WTC11 (cell line): ENCODE data around the gene S1PR1.

ENCODE experiments used
- CREB1 ChIP-seq: sonication (generic); formaldehyde crosslinking; IDR thresholded peaks from 2 replicates; pipeline ENCODE4 v1.8.0; 2023; ENCODE audit warnings: mild to moderate bottlenecking, missing genetic modification reagents
- CTCF ChIP-seq: fragments of 200-600 bp; IDR thresholded peaks from 2 replicates; pipeline ENCODE4 v1.8.0; 2022; ENCODE audit warnings: antibody characterized with exemption
- IRF1 ChIP-seq: sonication (generic); formaldehyde crosslinking; IDR thresholded peaks from 2 replicates; pipeline ENCODE4 v1.8.0; 2023; ENCODE audit warnings: missing genetic modification reagents
- RORB ChIP-seq: fragments of 250-450 bp; sonication (Bioruptor Pico); IDR thresholded peaks from 2 replicates; pipeline ENCODE4 v1.9.0; 2021; ENCODE audit warnings: mild to moderate bottlenecking
- SMAD3 ChIP-seq: sonication (generic); formaldehyde crosslinking; IDR thresholded peaks from 2 replicates; pipeline ENCODE4 v1.8.0; 2022; ENCODE audit warnings: missing genetic modification reagents, mild to moderate bottlenecking, borderline replicate concordance
- TEAD4 ChIP-seq: sonication (generic); formaldehyde crosslinking; IDR thresholded peaks from 2 replicates; pipeline ENCODE4 v1.8.0; 2022; ENCODE audit warnings: mild to moderate bottlenecking, missing genetic modification reagents
- TP53 ChIP-seq: sonication (generic); formaldehyde crosslinking; IDR thresholded peaks from 2 replicates; pipeline ENCODE4 v1.8.1; 2023; ENCODE audit warnings: mild to moderate bottlenecking, missing genetic modification reagents
- ZNF138 ChIP-seq: sonication (generic); formaldehyde crosslinking; conservative IDR thresholded peaks from 2 replicates; pipeline ENCODE4 v1.8.1; 2022; ENCODE audit warnings: mild to moderate bottlenecking, moderate library complexity, missing genetic modification reagents
- ZNF232 ChIP-seq: sonication (generic); formaldehyde crosslinking; IDR thresholded peaks from 2 replicates; pipeline ENCODE4 v1.8.0; 2022; ENCODE audit warnings: mild to moderate bottlenecking, missing genetic modification reagents
- TF ChIP-seq, protein P1 (sequence below): sonication (generic); formaldehyde crosslinking; conservative IDR thresholded peaks from 2 replicates; pipeline ENCODE4 v1.8.1; 2022; ENCODE audit warnings: mild to moderate bottlenecking, missing genetic modification reagents
- TF ChIP-seq, protein P2 (sequence below): sonication (generic); formaldehyde crosslinking; IDR thresholded peaks from 2 replicates; pipeline ENCODE4 v1.8.1; 2023; ENCODE audit warnings: mild to moderate bottlenecking, missing genetic modification reagents, moderate library complexity
- TF ChIP-seq, protein P3 (sequence below): sonication (generic); formaldehyde crosslinking; IDR thresholded peaks from 2 replicates; pipeline ENCODE4 v1.8.1; 2022; ENCODE audit warnings: low read depth, mild to moderate bottlenecking, moderate library complexity, missing genetic modification reagents, borderline replicate concordance
- TF ChIP-seq, protein P4 (sequence below): sonication (generic); formaldehyde crosslinking; IDR thresholded peaks from 2 replicates; pipeline ENCODE4 v1.8.0; 2022; ENCODE audit warnings: mild to moderate bottlenecking, missing genetic modification reagents

- TF ChIP-seq CTCF (no peak), RORB (CRISPR knock-in tag) (no peak), TP53 (CRISPR knock-in tag) (no peak), SMAD3 (CRISPR knock-in tag) (no peak), IRF1 (no peak), TEAD4 (CRISPR knock-in tag) (no peak), ZNF138 (CRISPR knock-in tag) (no peak), CREB1 (no peak), ZNF232 (CRISPR knock-in tag) (no peak)
- TF ChIP-seq, protein P1, sequence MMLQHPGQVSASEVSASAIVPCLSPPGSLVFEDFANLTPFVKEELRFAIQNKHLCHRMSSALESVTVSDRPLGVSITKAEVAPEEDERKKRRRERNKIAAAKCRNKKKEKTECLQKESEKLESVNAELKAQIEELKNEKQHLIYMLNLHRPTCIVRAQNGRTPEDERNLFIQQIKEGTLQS (CRISPR knock-in tag): no peak
- TF ChIP-seq, protein P2, sequence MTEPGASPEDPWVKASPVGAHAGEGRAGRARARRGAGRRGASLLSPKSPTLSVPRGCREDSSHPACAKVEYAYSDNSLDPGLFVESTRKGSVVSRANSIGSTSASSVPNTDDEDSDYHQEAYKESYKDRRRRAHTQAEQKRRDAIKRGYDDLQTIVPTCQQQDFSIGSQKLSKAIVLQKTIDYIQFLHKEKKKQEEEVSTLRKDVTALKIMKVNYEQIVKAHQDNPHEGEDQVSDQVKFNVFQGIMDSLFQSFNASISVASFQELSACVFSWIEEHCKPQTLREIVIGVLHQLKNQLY (CRISPR knock-in tag): no peak
- TF ChIP-seq, protein P3, sequence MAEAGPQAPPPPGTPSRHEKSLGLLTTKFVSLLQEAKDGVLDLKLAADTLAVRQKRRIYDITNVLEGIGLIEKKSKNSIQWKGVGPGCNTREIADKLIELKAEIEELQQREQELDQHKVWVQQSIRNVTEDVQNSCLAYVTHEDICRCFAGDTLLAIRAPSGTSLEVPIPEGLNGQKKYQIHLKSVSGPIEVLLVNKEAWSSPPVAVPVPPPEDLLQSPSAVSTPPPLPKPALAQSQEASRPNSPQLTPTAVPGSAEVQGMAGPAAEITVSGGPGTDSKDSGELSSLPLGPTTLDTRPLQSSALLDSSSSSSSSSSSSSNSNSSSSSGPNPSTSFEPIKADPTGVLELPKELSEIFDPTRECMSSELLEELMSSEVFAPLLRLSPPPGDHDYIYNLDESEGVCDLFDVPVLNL: no peak
- TF ChIP-seq, protein P4, sequence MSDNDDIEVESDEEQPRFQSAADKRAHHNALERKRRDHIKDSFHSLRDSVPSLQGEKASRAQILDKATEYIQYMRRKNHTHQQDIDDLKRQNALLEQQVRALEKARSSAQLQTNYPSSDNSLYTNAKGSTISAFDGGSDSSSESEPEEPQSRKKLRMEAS (CRISPR knock-in tag): no peak
These were observed 4.8 kb downstream of the S1PR1 start for GRCh38 chr1:101241485-101242225.
